WTC11 (cell line): Measurements from ENCODE around the gene SLC17A9.

Source experiments
- ARID4B ChIP-seq: sonication (generic); formaldehyde crosslinking; IDR thresholded peaks from 2 replicates; pipeline ENCODE4 v1.8.0; 2023; ENCODE audit warnings: missing genetic modification reagents, mild to moderate bottlenecking, borderline replicate concordance
- ATF6 ChIP-seq: sonication (generic); formaldehyde crosslinking; IDR thresholded peaks from 2 replicates; pipeline ENCODE4 v1.8.1; 2023; ENCODE audit warnings: mild to moderate bottlenecking, missing genetic modification reagents
- CBFB ChIP-seq: sonication (generic); formaldehyde crosslinking; IDR thresholded peaks from 2 replicates; pipeline ENCODE4 v1.8.1; 2022; ENCODE audit warnings: mild to moderate bottlenecking, low read depth, missing genetic modification reagents
- CTCF ChIP-seq: fragments of 200-600 bp; IDR thresholded peaks from 2 replicates; pipeline ENCODE4 v1.8.0; 2022; ENCODE audit warnings: antibody characterized with exemption
- FOXP1 ChIP-seq: sonication (generic); formaldehyde crosslinking; IDR thresholded peaks from 2 replicates; pipeline ENCODE4 v1.8.0; 2022; ENCODE audit warnings: missing genetic modification reagents, mild to moderate bottlenecking, moderate library complexity, borderline replicate concordance
- GTF2I ChIP-seq: fragments of 250-450 bp; sonication (Bioruptor Pico); conservative IDR thresholded peaks from 2 replicates; pipeline ENCODE4 v1.4.0; 2021; ENCODE audit warnings: mild to moderate bottlenecking
- MAX ChIP-seq: sonication (generic); formaldehyde crosslinking; IDR thresholded peaks from 2 replicates; pipeline ENCODE4 v1.8.0; 2022; ENCODE audit warnings: mild to moderate bottlenecking, missing genetic modification reagents
- RELA ChIP-seq: sonication (generic); formaldehyde crosslinking; IDR thresholded peaks from 2 replicates; pipeline ENCODE4 v1.8.1; 2022; ENCODE audit warnings: missing genetic modification reagents, mild to moderate bottlenecking, borderline replicate concordance
- TCF7 ChIP-seq: sonication (generic); formaldehyde crosslinking; IDR thresholded peaks from 2 replicates; pipeline ENCODE4 v1.8.0; 2022; ENCODE audit warnings: mild to moderate bottlenecking, low read depth, missing genetic modification reagents, moderate library complexity
- ZNF138 ChIP-seq: sonication (generic); formaldehyde crosslinking; conservative IDR thresholded peaks from 2 replicates; pipeline ENCODE4 v1.8.1; 2022; ENCODE audit warnings: mild to moderate bottlenecking, moderate library complexity, missing genetic modification reagents
- ZNF263 ChIP-seq: sonication (generic); formaldehyde crosslinking; IDR thresholded peaks from 2 replicates; pipeline ENCODE4 v1.8.1; 2022; ENCODE audit warnings: low read depth, mild to moderate bottlenecking, moderate library complexity, missing genetic modification reagents
- ZNF396 ChIP-seq: fragments of 250-450 bp; sonication (Bioruptor Pico); IDR thresholded peaks from 2 replicates; pipeline ENCODE4 v1.8.0; 2021; ENCODE audit warnings: mild to moderate bottlenecking, moderate library complexity, borderline replicate concordance
- ZNF532 ChIP-seq: fragments of 250-450 bp; sonication (Bioruptor Pico); IDR thresholded peaks from 2 replicates; pipeline ENCODE4 v1.9.0; 2021; ENCODE audit warnings: mild to moderate bottlenecking, borderline replicate concordance

GRCh38 chr20:62999580-62999979 lies 47.1 kb downstream of the SLC17A9 start:
- TF ChIP-seq CTCF, result no peak
- TF ChIP-seq CBFB (CRISPR knock-in tag), result no peak
- no peak for TF ChIP-seq TCF7 (CRISPR knock-in tag)
- TF ChIP-seq FOXP1, result no peak
- TF ChIP-seq RELA (CRISPR knock-in tag), result no peak
- no peak for TF ChIP-seq ATF6 (CRISPR knock-in tag)
- no peak for TF ChIP-seq ZNF138 (CRISPR knock-in tag)
- no peak for TF ChIP-seq ZNF532
- no peak for TF ChIP-seq ARID4B (CRISPR knock-in tag)
- no peak for TF ChIP-seq MAX
- TF ChIP-seq GTF2I (CRISPR knock-in tag), result no peak
- no peak for TF ChIP-seq ZNF396 (CRISPR knock-in tag)
- no peak for TF ChIP-seq ZNF263
